Urothelium cell line (cell line): ENCODE results near the gene ASTN2.

Experiments
- DNase-seq: peaks from one replicate; pipeline ENCODE4 v3.0.0; 2011; ENCODE audit warnings: low spot score, mixed read lengths
- FAIRE-seq: peaks from 2 replicates; lab custom pipeline; 2011; peaks lifted over from hg19 to GRCh38; lab: Jason Lieb, UNC

The ASTN2 gene

DNA sequence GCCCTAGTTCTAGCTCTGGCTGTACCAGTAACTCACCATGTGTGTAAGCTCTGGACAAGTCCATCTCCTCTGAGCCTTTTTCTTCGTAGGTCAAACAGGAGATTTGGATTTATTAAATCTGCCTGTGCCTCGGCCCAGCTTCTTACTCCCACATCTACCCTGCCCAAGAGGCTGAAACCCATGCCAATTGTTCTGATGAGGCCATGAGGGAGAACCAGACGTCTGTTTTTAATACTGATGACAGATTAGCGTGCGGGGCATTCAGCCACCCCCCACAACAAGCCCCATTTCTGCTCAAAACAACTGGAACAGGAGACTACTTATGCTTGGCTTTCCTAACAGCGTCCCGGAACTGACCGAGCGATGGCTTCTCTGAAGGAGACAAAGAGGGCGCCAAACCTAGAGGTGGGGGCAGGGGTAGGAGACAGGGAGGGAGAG is 808.9 kb downstream of the ASTN2 start:
- FAIRE-seq (no peak), DNase-seq (no peak)

DNA sequence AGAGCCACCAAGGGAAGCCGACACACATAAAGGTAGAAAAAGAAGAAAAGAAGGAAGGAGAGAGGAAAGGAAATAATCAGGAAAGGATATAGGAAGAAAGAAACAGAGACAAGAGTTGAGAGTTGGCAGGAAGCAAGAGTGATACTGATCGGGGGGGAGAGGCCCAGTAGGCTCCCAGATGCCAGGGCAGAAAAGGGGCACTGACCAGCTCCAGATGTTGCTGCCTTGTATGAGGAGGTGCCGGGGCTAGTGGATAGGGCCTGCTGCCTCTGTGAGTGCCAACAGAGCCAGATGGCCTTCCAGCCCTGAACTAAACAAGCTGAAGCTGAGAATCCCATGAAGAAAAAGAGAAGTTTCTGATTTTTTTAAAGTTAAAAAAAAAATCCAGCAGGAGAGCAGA is 809.8 kb downstream of the ASTN2 start:
- no peak for DNase-seq
- no peak for FAIRE-seq

- DNase-seq = no peak
- FAIRE-seq = no peak
Observed at GRCh38 chr9:116604251-116604650, 810.6 kb downstream of the ASTN2 start.

GRCh38 chr9:116599342-116599884 is 815.4 kb downstream of the ASTN2 start:
- FAIRE-seq = no peak
- no peak for DNase-seq

GRCh38 chr9:116596646-116597045 is 818.2 kb downstream of the ASTN2 start:
- DNase-seq (no peak), FAIRE-seq (no peak)

GRCh38 chr9:116594547-116594946 is 820.3 kb downstream of the ASTN2 start:
- DNase-seq (peak; percentile 32), FAIRE-seq (no peak)

GRCh38 chr9:116592970-116593369 is 821.9 kb downstream of the ASTN2 start:
- no peak for FAIRE-seq
- no peak for DNase-seq

GRCh38 chr9:116589392-116590354 is 825.2 kb downstream of the ASTN2 start:
- no peak for FAIRE-seq
- peak; percentile 16 for DNase-seq

GRCh38 chr9:116587919-116588318 is 826.9 kb downstream of the ASTN2 start:
- DNase-seq = no peak
- no peak for FAIRE-seq

- FAIRE-seq (no peak), DNase-seq (no peak)
Observed at GRCh38 chr9:116585896-116586295, 829.0 kb downstream of the ASTN2 start.

GRCh38 chr9:116585204-116585603 is 829.7 kb downstream of the ASTN2 start:
- FAIRE-seq = no peak
- no peak for DNase-seq

DNA sequence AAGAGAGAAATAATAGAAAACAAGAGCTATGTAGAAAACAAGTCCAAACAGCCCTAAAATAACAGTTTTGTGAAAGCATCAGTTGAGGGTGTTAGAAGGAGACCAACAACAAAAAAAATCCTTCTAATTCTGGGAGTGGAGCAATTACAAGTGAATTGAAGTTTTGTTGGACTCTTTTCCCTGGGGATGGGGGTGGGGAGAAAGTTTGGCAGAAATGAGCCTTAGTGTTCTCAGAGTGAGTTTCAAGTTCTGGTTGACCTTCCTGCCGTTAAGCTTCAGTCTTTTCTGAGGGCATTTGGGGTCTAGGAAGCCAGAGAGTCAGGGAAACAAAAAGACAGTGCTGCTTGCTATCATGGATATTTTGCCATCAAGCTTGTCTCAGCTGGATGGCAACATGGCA is 834.0 kb downstream of the ASTN2 start:
- no peak for DNase-seq
- FAIRE-seq = no peak

GRCh38 chr9:116576386-116576785 is 838.5 kb downstream of the ASTN2 start:
- DNase-seq = no peak
- FAIRE-seq = no peak

- FAIRE-seq (no peak), DNase-seq (no peak)
Observed at GRCh38 chr9:116574027-116574679, 840.7 kb downstream of the ASTN2 start.

- FAIRE-seq (no peak), DNase-seq (peak; percentile 77)
Observed at GRCh38 chr9:116572095-116572748, 842.6 kb downstream of the ASTN2 start.

DNA sequence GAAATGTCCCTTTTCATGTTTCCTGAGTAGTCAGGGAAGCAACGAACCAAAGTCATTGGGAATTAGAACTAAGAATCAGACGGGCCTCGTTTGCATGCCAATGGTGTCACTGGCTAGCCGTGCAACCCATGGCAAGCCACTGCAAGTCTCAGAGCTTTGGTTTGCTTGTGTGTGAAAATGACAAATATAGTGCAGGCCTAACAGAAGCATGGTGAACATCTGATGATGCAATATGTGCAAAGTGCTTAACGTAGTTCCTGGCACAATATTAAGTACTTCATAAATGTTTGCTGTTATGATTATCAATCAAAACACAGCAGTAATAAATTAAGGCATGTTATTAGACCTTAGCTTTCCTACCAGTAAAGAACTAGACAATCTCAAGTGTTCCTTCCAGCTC is 845.7 kb downstream of the ASTN2 start:
- no peak for FAIRE-seq
- DNase-seq = no peak

DNA sequence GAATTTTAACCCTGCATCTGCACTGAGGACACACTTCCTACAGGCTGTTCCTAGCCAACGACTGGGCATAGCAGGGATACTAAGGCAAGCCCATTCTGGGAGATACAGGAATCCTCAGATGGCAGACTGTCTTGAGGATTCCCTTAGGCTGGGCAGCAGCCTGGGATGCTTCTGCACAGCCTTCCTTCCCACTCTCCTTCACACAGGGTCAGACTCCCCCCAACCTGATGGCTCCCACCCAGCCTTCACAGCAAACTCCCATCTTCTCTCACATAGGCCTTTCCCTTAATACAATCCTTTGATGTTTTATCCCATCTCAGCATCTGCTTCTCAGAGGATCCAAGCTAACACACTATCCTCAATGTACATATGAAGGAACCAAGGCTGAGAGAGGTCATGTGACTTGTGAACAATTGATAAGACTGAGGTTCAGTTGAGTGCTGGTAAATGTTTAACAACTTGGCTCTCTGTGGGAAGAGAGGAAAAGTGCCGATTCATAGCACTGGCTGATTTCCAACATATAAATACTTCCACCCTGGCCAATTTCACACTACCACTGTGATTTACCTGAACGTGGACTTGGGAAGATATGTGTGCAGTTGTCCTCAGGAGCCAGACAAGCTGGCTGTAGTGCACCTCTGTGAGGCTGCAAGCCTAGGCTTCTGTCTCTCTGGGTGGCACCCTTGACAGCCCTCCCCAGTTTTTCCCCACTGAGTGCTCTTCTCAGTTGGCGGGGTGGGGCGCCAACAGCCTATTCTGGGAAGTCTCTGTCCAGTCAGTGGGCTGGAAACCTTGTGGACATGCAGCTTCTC is 848.0 kb downstream of the ASTN2 start:
- FAIRE-seq = no peak
- no peak for DNase-seq

DNA sequence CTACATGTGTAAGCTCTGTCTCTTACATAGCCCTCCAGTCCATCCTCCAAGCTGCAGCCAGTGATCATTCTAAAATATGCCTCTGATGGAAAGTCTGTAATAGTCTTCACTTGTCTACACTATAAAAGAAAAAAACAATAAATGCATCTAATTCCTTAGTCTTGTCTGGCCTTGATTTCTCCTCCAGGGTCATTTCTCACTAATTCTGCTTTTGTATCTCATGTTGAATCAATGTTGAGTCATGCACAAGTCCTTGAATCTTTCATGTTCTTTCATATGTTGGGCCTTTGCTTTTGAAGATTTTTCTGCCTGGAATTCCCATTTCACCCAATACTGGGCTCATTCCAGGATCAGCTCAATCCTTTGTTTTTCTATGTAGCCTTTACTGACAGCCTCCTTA is 848.9 kb downstream of the ASTN2 start:
- DNase-seq (no peak), FAIRE-seq (no peak)

- FAIRE-seq (no peak), DNase-seq (no peak)
Observed at GRCh38 chr9:116564266-116564793, 850.5 kb downstream of the ASTN2 start.
